ENCODE data around the gene LIMS1.
A peak's percentile ranks its signal among the peaks of the same experiment; 100 is the strongest.
"Not testable (repeated sequence)": the region's sequence is repeated elsewhere in the genome, so short reads cannot be mapped to it uniquely, and the experiment has no call there.

Gene LIMS1

DNA sequence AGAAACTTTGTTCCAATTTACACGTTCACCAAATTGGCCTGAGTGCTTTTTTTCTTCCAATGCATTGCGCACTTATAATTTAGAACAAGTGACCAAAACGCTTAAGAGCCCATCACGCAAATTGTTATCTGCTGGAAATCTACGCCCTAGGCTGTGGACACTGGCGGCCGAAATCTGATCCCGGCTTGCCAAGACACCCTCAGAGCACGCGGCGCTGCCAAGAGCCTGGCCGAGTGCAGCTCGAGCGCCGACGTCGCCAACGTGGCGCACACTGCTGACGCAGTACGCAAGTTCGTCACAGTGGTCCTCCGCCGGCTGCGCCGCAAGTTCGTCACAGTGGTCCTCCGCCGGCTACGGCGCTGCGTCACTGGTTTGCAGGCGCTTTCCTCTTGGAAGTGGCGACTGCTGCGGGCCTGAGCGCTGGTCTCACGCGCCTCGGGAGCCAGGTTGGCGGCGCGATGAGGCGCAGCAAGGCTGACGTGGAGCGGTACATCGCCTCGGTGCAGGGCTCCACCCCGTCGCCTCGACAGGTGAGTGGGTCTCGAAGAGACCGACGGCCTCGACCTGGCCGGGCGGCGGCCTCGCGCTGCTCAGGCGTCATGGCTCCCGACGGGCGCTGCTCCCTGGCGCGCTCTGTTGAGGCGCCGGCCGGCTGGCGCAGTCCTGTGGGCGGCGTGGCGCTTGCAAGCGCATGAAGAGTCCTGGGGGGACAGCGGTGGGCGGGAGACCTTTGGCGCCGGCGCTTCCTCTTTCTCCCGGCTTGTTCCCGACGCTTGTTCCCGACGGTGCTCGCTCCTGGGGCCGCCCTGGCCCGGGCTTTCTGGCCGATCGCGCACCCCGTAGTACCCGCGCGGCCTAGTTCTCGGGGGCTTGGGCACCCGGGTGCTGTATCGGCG is 185.1 kb downstream of the LIMS1 start, which contains the start of gene RANBP2:
RANBP2 (plus strand) TSS at position 334 of the 896 bp plus-strand sequence; CDS start at position 459, 125 bp downstream.
- peak; percentile 85 to 89 (median 89) for DNase-seq (ENCODE audit: low read depth in 3 of 3)

GRCh38 chr2:108726048-108726447 is 191.8 kb downstream of the LIMS1 start:
- DNase-seq (ENCODE audit: low read depth in 3 of 3): not testable (repeated sequence)

DNA sequence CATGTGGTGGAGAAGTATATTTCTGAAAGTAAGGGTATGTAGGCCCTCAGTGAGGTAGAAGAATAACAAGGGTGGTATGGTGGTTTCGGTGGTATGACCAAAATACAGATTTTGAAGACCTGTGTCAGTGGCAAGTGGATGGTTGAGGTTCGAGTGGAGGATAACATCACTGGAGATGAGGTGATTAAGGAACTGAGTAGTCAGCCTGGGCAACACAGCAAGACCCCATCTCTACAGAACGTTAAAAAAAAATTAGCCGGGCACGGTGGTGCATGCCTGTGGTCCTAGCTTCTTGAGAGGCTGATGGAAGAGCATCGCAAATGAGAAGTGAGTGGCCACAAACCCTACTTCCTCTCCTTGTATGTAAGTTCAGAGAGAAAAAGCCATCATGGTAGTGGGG is 200.4 kb downstream of the LIMS1 start:
- DNase-seq (ENCODE audit: low read depth in 3 of 3): not testable (repeated sequence)
